ENCODE measurements around the gene CBFA2T2.

DNA sequence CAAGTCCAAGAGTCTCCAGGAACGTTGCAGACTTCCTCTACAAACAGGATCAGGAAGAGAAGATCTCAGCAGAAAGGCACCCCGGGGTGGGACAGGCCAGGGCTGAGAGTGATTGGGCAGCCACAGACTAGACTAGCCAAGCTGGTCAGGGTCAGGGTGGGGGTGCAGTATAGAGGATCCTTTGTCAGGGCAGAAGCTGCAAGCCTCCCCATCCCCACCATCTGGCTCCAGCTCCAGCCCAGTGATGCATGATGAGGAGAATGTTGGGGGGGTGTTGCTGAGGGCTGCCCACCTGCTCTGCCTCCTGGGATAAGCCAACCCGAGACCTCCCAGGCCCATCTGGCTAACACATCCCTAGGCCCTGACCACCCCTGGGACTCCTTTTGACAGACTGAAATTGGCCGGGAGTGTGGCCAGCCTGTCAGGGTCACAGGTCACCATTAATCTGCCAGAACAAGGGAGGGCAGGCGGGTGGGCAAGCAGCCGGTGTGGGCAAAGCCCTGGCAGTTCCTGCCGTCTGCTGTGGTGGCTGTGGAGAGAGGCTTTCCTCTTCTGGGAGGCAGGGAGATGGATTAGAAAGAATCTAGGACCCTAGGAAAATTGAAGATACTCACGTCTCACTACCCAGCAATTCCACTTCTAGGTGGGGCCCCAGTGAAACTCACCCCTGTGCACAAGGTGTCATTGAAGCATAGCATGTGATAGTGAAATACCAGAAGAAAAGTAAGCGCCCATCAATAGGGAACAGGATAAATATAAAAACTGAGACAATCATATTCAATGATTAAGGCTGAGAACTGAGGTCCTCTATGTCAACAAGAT, 24.2 kb upstream of the CBFA2T2 start:
- TF ChIP-seq YY1 (IDR thresholded peaks at IDR 0.05; ENCODE audit: insufficient read depth, insufficient read length), result no peak
- TF ChIP-seq ZNF274 (IDR thresholded peaks at IDR 0.05; ENCODE audit: low read depth, low read length), result no peak

Data from NT2/D1 (cell line).